ENCODE measurements around the gene NTPCR.

NTPCR gene

DNA sequence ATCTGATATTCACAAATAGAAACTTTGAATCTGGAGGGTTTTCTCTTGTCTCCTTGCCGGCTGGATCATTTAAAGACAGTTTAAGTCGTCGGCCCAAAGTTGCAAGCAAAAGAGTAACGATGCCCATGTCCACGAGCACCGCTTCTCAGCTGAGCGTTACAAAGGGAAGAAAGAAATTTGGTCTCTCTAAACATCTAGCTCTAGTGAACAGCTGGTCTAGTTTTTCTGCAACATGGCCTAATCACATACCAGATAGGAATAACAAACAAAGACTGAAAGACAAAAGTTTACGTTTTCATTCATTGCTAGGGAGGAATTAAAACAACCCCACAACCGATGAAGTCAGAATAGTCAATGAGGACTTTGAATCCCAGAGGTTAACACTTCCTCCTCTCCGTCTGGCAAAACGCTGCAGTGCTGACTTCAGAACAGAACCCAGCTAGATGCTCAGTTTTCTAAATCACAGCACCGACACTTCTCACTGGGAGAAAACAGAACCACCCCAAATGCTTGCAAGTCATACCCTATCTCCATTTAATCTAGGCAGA, 69.4 kb downstream of the NTPCR start:
- no peak for DNase-seq

DNA sequence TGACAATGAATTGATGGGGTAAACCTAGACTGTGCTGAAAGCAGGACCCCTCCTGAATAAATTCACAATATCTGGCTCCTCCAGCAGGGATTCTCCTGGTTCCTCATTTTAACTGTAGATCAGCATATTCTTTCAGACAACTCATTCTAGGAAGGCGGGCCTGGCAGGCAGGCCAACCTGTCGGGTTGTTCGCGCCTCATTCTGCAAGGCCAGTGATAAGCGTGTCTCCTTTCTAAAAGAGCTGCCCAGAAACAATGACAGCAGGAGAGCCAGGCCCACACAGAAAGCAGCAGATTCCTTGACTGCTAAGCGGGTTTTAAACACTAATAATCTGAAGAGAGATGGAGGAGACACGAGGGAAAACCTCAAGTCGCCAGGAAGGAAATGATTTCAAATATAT, 70.0 kb downstream of the NTPCR start:
- DNase-seq: no peak

DNA sequence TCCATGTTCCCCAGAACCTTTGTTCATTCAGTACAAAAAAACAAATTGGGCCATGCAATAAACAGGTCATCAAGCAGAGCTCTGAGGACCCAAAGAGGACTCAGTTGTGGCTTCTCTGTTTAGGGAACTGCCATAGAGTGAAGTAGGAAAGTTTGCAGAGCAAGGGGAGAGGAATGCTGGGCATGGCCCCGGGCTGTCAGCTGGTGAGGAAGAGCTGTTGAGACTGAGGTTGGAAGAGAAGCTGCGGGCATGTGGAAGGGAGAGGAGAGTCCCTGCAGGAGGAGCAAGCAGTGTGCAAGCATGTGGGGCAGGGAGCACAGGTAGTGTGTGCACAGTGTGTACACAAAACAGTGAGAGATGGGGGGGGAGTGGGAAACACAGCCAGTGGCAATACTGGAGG, 71.8 kb downstream of the NTPCR start:
- DNase-seq: no peak

DNA sequence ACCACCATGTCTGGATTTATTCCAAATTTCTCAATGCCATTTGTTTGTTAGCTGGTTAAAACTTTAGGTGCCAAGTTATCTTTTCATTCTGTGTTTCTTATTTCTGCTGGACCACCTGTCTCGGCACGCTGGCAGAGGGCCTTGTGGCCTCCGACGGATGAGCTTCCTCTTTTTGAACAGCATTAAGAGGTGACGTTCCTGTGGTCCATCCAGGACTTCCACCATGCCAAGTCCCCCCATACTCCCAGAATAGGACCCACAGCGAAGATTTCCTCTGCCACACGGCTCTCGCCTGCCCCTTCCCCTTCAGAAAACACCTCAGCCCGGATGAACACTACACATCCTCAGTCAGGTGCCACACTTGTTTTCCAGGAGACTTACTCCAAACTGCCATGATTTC, 73.8 kb downstream of the NTPCR start:
- DNase-seq: no peak

DNA sequence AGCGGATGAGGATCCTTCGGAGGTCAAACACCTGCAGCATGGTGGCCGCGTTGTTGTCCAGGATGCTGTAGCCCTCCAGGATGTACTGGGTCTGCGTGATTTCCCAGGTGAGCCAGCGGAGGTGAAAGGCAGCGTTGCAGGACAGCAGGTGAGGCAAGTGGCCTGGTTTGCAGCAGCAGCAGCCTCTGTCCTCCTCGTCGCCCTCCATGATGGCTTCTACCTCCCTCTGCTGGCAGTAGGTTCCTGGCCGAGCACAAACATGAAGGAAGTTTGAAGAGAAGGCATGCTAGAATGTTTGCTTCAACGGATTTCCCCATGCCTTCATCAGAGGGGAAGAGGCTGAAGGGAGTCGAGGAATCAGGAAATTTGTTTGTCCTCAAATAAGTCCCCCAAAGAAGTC, 74.7 kb downstream of the NTPCR start:
- peak; percentile 71 for DNase-seq

DNA sequence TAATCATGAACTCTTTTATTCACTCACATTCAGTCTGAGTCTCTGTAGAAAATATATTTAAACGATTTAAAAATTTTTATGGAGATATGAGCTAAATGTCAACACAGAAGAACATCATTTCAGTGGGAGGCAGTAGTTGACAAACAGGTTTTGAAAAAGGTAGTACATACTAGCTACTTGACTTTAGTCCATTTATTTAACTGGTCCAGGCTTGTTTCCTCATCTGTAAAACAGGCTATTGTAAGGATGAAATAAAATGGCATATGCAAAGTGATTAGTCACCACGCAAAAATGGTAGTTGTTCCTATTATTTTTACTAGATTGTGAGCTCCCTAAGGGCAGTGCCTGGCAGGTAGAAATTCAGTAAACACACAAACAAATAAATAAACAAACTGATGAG, 75.2 kb downstream of the NTPCR start:
- peak; percentile 48 for DNase-seq

DNA sequence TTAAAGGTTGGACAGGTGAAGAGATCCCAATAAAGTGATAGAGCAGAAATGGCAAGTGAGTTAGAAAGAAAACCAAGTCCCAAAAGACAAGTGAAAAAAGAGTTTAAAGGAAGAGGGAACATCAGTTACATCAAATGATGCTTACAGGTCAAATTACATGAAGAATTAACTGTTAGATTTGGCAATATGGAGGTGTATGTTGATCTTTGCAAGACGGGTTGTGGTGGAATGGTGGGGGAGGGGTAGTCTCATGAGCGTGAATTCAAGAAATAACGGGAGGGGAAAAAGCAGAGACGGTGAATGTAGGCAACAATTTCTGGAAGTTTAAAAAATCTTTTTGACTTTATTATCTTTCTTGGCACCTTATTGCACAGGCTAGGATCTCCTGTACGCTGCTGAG, 76.6 kb downstream of the NTPCR start:
- DNase-seq: no peak

DNA sequence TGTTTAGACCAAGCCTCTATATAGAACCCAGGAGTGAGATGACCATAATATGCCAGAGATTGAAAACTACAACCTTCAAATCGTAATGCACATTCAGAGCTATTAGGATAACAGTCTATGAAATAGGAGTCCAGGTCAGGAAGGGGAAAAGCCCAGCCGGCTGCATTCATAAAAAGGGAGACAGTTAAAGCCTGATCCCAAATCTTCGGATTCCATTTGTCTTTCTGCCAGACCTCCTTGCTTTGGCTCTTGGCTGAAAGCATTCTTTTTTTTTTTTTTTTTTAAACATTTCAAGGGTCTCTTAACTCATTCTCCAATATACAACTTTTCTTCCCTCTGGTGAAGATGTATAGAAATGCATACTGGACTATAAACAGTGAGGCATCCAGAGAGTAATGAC, 81.1 kb downstream of the NTPCR start:
- DNase-seq: no peak

DNA sequence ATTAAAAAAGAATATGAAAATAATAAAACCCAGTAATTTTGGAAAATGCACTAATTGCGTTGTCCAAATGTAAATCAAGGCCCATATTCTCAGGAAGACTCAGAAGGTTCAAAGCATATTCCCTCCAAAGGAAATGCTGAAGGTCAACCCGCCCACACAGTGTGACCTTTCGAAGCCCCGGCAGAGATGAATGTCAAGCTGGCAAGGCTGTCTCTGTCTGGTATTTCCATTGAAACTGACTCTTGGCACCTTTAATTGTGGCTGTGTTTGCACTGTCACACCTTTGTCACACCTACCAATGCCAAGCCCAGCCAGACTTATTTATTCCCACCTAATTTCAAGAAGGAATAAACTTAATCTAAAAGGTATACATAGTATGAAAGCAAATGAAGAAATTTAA, 82.5 kb downstream of the NTPCR start:
- DNase-seq: no peak

DNA sequence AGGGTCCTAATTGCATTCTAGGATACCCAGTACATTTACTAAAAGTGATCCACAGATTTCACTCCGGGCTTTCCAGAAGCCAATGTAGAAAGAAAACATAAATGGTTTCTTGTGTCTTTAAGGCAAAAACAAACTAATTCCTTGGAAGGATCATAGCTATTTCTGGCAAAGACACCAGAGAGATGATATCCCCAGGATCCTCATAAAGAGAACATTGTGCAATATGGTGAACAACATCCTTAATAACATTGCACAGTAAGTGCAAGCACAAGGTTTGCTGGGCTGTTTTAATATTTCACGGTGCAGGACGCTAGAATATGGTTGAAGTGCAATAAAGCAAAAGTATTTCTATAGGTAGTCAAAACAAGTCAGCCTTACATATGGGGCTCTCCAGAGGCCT, 83.0 kb downstream of the NTPCR start:
- no peak for DNase-seq

All from NCI-H510A (cell line).